ENCODE data around the gene ATP9A.

- TF ChIP-seq CTCF (IDR thresholded peaks at IDR 0.05; ENCODE audit: low read depth, low read length) (no peak), MYC (IDR thresholded peaks at IDR 0.05; ENCODE audit: low read depth, low read length) (no peak)
Observed at GRCh38 chr20:51796340-51796739, 28.1 kb upstream of the ATP9A start.
